HepG2 (cell line): Measurements from ENCODE around the gene KLHL3. TPM values are rescaled to one million over a fixed set of nuclear protein-coding genes. Genes with fewer than 3 reads are reported as not detected.

Source experiments
- AGO2 ChIP-seq: fragments of 200-400 bp; formaldehyde crosslinking; optimal IDR thresholded peaks from 2 replicates; pipeline ENCODE3; 2017; ENCODE audit warnings: mild to moderate bottlenecking, low read depth, low read length, moderate library complexity
- AHR ChIP-seq: IDR thresholded peaks from 2 replicates; pipeline ENCODE4 v1.6.1; 2018; ENCODE audit warnings: missing genetic modification reagents, missing compliant biosample characterization
- BCL6 ChIP-seq: IDR thresholded peaks from 2 replicates; pipeline ENCODE4 v1.6.1; 2016; ENCODE audit warnings: missing genetic modification reagents, missing compliant biosample characterization
- BHLHE40 ChIP-seq: IDR thresholded peaks from 2 replicates; pipeline ENCODE4 v1.6.1; 2011; ENCODE audit warnings: low read length, improper control_type of control experiment
- BORCS8-MEF2B ChIP-seq: sonication (generic); formaldehyde crosslinking; IDR thresholded peaks from 2 replicates; pipeline ENCODE4 v1.8.0; 2022; ENCODE audit warnings: mild to moderate bottlenecking, missing genetic modification reagents
- CBX5 ChIP-seq: sonication (generic); formaldehyde crosslinking; IDR thresholded peaks from 2 replicates; pipeline ENCODE4 v1.4.0; 2020; ENCODE audit warnings: missing genetic modification reagents, borderline replicate concordance
- ELF1 ChIP-seq: sonication (generic); formaldehyde crosslinking; IDR thresholded peaks from 2 replicates; pipeline ENCODE4 v1.4.0; 2020; ENCODE audit warnings: missing genetic modification reagents
- HNRNPUL1 ChIP-seq: fragments of 200-400 bp; formaldehyde crosslinking; IDR thresholded peaks from 2 replicates; pipeline ENCODE4 v1.6.1; 2017; ENCODE audit warnings: low read depth, mild to moderate bottlenecking, low read length, moderate library complexity
- MAZ ChIP-seq, 2 experiments: sonication (generic) in 1 of 2; formaldehyde crosslinking in 1 of 2; IDR thresholded peaks; 2 replicates each; pipeline versions ENCODE4 v1.5.0 to v1.6.1; 2012 to 2020; ENCODE audit warnings: low read depth in 2 of 2, mild to moderate bottlenecking in 2 of 2, borderline replicate concordance in 1 of 2, improper control_type of control experiment in 1 of 2, low read length in 1 of 2, missing genetic modification reagents in 1 of 2, moderate library complexity in 1 of 2
- MIER2 ChIP-seq: IDR thresholded peaks from 2 replicates; pipeline ENCODE4 v1.6.1; 2016; ENCODE audit warnings: missing biosample characterization, missing genetic modification reagents
- NR2F2 ChIP-seq: IDR thresholded peaks from 2 replicates; pipeline ENCODE4 v1.6.1; 2012; ENCODE audit warnings: low read depth, inconsistent platforms, borderline replicate concordance
- SIX4 ChIP-seq: sonication (generic); formaldehyde crosslinking; IDR thresholded peaks from 2 replicates; pipeline ENCODE4 v1.4.0; 2020; ENCODE audit warnings: missing genetic modification reagents
- SOX13 ChIP-seq, 3 experiments: fragments of 450-650 bp in 1 of 3; sonication (generic) in 1 of 3; formaldehyde crosslinking in 1 of 3; IDR thresholded peaks in 2 of 3; conservative IDR thresholded peaks in 1 of 3; 2 replicates each; pipeline versions ENCODE4 v1.5.0 to v1.6.1; 2016 to 2020; ENCODE audit warnings: antibody characterized with exemption in 1 of 3, mild to moderate bottlenecking in 1 of 3, missing compliant biosample characterization in 1 of 3, missing genetic modification reagents in 1 of 3, moderate library complexity in 1 of 3
- SOX5 ChIP-seq: IDR thresholded peaks from 2 replicates; pipeline ENCODE4 v1.6.1; 2016; ENCODE audit warnings: borderline replicate concordance
- ZGPAT ChIP-seq: IDR thresholded peaks from 2 replicates; pipeline ENCODE4 v1.6.1; 2016; ENCODE audit warnings: mild to moderate bottlenecking
- ZMYM4 ChIP-seq: sonication (generic); formaldehyde crosslinking; IDR thresholded peaks from 2 replicates; pipeline ENCODE4 v1.8.1; 2023; ENCODE audit warnings: mild to moderate bottlenecking, missing genetic modification reagents
- ZNF24 ChIP-seq: fragments of 450-650 bp; IDR thresholded peaks from 2 replicates; pipeline ENCODE4 v1.6.1; 2017; ENCODE audit warnings: antibody characterized with exemption, mild to moderate bottlenecking
- ZNF317 ChIP-seq: sonication (generic); formaldehyde crosslinking; IDR thresholded peaks from 2 replicates; pipeline ENCODE4 v1.5.0; 2020; ENCODE audit warnings: mild to moderate bottlenecking, missing genetic modification reagents
- ZNF589 ChIP-seq: sonication (generic); formaldehyde crosslinking; conservative IDR thresholded peaks from 2 replicates; pipeline ENCODE4 v1.8.0; 2022; ENCODE audit warnings: mild to moderate bottlenecking, moderate library complexity, missing genetic modification reagents
- ZNF784 ChIP-seq: sonication (generic); formaldehyde crosslinking; IDR thresholded peaks from 2 replicates; pipeline ENCODE4 v1.5.1; 2020; ENCODE audit warnings: missing genetic modification reagents, mild to moderate bottlenecking, borderline replicate concordance
- ZNF792 ChIP-seq: IDR thresholded peaks from 2 replicates; pipeline ENCODE4 v1.6.1; 2016
- polyA plus RNA-seq, 8 experiments: library from polyadenylated mRNA; depleted of rRNA in 3 of 8; stranded (reverse) in 7 of 8; unstranded in 1 of 8; fragments of >200 nt; fragmentation: Illumina TruSeq in 4 of 8; extraction: Trizol in 4 of 8; gene quantifications; 2 replicates each; pipeline versions ENCODE4 v1.2.1 to v1.2.3, GENCODE V29; 2011 to 2016; ENCODE audit warnings: low read depth in 4 of 8, missing spikeins in 1 of 8, mixed read lengths in 1 of 8; ENCODE audit not compliant: insufficient read depth in 1 of 8
- total RNA-seq, 5 experiments: library from RNA; depleted of rRNA; stranded (reverse); fragments of >200 nt; fragmentation: Illumina TruSeq; extraction: Trizol; gene quantifications; 2 replicates each; pipeline ENCODE4 v1.2.3, GENCODE V29; 2016; ENCODE audit warnings: low read depth in 1 of 5
- TF ChIP-seq, protein P1 (sequence below): IDR thresholded peaks from 2 replicates; pipeline ENCODE4 v1.6.1; 2016; ENCODE audit warnings: low read depth, control low read depth
- TF ChIP-seq, protein P2 (sequence below): sonication (generic); formaldehyde crosslinking; IDR thresholded peaks from 2 replicates; pipeline ENCODE4 v1.5.0; 2020; ENCODE audit warnings: missing genetic modification reagents, mild to moderate bottlenecking, borderline replicate concordance
- TF ChIP-seq, protein P3 (sequence below): sonication (generic); formaldehyde crosslinking; IDR thresholded peaks from 2 replicates; pipeline ENCODE4 v1.8.0; 2022; ENCODE audit warnings: mild to moderate bottlenecking, missing genetic modification reagents

Gene KLHL3
- total and polyA plus RNA-seq, 2 of the 13 experiments (the other 11 are each of a cell fraction or from before 2014, with no cell fraction given), result 0.02 to 0.08 TPM

GRCh38 chr5:137754188-137754960, 18.5 kb upstream of the KLHL3 start, which contains the start of gene HNRNPA0 (continued):
- TF ChIP-seq AGO2 (peak; percentile 9), ZNF317 (CRISPR knock-in tag) (peak; percentile 30; the same call in 1 of the 2 replicates), BORCS8-MEF2B (CRISPR knock-in tag) (peak; percentile 77), ZNF24 (no peak), ZNF589 (no peak; the same call in 1 of the 2 replicates), SOX13 (IDR thresholded peaks at IDR 0.05) (no peak), SOX13 (CRISPR knock-in tag; conservative IDR thresholded peaks at IDR 0.05 in 1 of 2, IDR thresholded peaks at IDR 0.05 in 1 of 2) (peak in 1 of 2 experiments; percentile 36; a peak in 2 of 4 replicates), ELF1 (CRISPR knock-in tag) (peak; percentile 85), SIX4 (CRISPR knock-in tag) (peak; percentile 9; the same call in 1 of the 2 replicates), AHR (CRISPR knock-in tag) (peak; percentile 34; the same call in 1 of the 2 replicates), BHLHE40 (no peak), MIER2 (CRISPR knock-in tag) (no peak), ZGPAT (CRISPR knock-in tag) (peak; percentile 72), CBX5 (CRISPR knock-in tag) (no peak; the same call in 1 of the 2 replicates), MAZ (IDR thresholded peaks at IDR 0.05; ENCODE audit: borderline replicate concordance, low read depth, low read length) (peak; percentile 72; the same call in 1 of the 2 replicates), MAZ (CRISPR knock-in tag; IDR thresholded peaks at IDR 0.05; ENCODE audit: low read depth) (peak; percentile 74), NR2F2 (no peak), ZMYM4 (peak; percentile 82), BCL6 (CRISPR knock-in tag) (0 out of 2 replicates have a peak, but pooled peaks have one; percentile 19), HNRNPUL1 (no peak; the same call in none of the 2 replicates), SOX5 (CRISPR knock-in tag) (peak; percentile 14; the same call in 1 of the 2 replicates), ZNF784 (CRISPR knock-in tag) (peak; percentile 80; the same call in 1 of the 2 replicates), ZNF792 (CRISPR knock-in tag) (peak; percentile 14; the same call in 1 of the 2 replicates)
- TF ChIP-seq, protein P1, sequence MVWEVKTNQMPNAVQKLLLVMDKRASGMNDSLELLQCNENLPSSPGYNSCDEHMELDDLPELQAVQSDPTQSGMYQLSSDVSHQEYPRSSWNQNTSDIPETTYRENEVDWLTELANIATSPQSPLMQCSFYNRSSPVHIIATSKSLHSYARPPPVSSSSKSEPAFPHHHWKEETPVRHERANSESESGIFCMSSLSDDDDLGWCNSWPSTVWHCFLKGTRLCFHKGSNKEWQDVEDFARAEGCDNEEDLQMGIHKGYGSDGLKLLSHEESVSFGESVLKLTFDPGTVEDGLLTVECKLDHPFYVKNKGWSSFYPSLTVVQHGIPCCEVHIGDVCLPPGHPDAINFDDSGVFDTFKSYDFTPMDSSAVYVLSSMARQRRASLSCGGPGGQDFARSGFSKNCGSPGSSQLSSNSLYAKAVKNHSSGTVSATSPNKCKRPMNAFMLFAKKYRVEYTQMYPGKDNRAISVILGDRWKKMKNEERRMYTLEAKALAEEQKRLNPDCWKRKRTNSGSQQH, result no peak; the same call in 1 of the 2 replicates
- TF ChIP-seq, protein P2, sequence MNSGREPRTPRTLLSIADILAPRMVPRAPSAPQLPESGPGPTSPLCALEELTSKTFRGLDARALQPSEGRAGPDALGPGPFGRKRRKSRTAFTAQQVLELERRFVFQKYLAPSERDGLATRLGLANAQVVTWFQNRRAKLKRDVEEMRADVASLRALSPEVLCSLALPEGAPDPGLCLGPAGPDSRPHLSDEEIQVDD (CRISPR knock-in tag), result no peak; the same call in 1 of the 2 replicates
- TF ChIP-seq, protein P3, sequence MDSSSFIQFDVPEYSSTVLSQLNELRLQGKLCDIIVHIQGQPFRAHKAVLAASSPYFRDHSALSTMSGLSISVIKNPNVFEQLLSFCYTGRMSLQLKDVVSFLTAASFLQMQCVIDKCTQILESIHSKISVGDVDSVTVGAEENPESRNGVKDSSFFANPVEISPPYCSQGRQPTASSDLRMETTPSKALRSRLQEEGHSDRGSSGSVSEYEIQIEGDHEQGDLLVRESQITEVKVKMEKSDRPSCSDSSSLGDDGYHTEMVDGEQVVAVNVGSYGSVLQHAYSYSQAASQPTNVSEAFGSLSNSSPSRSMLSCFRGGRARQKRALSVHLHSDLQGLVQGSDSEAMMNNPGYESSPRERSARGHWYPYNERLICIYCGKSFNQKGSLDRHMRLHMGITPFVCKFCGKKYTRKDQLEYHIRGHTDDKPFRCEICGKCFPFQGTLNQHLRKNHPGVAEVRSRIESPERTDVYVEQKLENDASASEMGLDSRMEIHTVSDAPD (CRISPR knock-in tag), result no peak
